GM12878 (cell line): ENCODE measurements around the gene CTSH.

Experiments
- BCLAF1 ChIP-seq: fragments of 450-650 bp; IDR thresholded peaks from 2 replicates; pipeline ENCODE4 v1.6.1; 2017; ENCODE audit warnings: antibody characterized with exemption, mild to moderate bottlenecking, moderate library complexity
- BRCA1 ChIP-seq: IDR thresholded peaks from 2 replicates; pipeline ENCODE4 v1.6.1; 2011; ENCODE audit warnings: low read depth, low read length, improper control_type of control experiment
- CTCF ChIP-seq, 3 experiments: IDR thresholded peaks in 2 of 3; conservative IDR thresholded peaks in 1 of 3; 2 replicates each; pipeline ENCODE4 v1.5.1; 2011; ENCODE audit warnings: low read depth in 3 of 3, low read length in 3 of 3, mild to moderate bottlenecking in 3 of 3, control low read depth in 2 of 3, moderate library complexity in 2 of 3, inconsistent platforms in 1 of 3, mixed read lengths in 1 of 3; ENCODE audit not compliant: control insufficient read depth in 2 of 3, insufficient read depth in 1 of 3; ENCODE audit errors: extremely low read depth in 1 of 3
- EZH2 ChIP-seq: IDR thresholded peaks from 2 replicates; pipeline ENCODE4 v1.6.1; 2012; ENCODE audit warnings: low read depth, mild to moderate bottlenecking, control low read depth, inconsistent platforms, low read length, borderline replicate concordance; ENCODE audit not compliant: control insufficient read depth
- FOS ChIP-seq: IDR thresholded peaks from 3 replicates; pipeline ENCODE4 v1.6.1; 2011; ENCODE audit warnings: borderline replicate concordance; ENCODE audit not compliant: insufficient read length; ENCODE audit errors: extremely low read depth
- FOXM1 ChIP-seq: IDR thresholded peaks from 2 replicates; pipeline ENCODE4 v1.6.1; 2012; ENCODE audit warnings: low read depth, mild to moderate bottlenecking, inconsistent platforms, low read length, moderate library complexity
- MTA3 ChIP-seq: IDR thresholded peaks from 2 replicates; pipeline ENCODE4 v1.6.1; 2012; ENCODE audit warnings: low read length, inconsistent platforms, borderline replicate concordance
- PAX5 ChIP-seq: IDR thresholded peaks from 2 replicates; pipeline ENCODE4 v1.6.1; 2011; ENCODE audit warnings: low read depth, low read length, borderline replicate concordance
- POU2F2 ChIP-seq: IDR thresholded peaks from 3 replicates; pipeline ENCODE4 v1.6.1; 2011; ENCODE audit warnings: low read depth, mild to moderate bottlenecking, low read length, borderline replicate concordance
- RAD51 ChIP-seq: fragments of 450-650 bp; IDR thresholded peaks from 2 replicates; pipeline ENCODE4 v1.6.1; 2016; ENCODE audit warnings: moderate library complexity, mild to moderate bottlenecking, inconsistent platforms
- SIN3A ChIP-seq: IDR thresholded peaks from 2 replicates; pipeline ENCODE4 v1.6.1; 2012; ENCODE audit warnings: low read depth, low read length, improper control_type of control experiment
- SMC3 ChIP-seq: IDR thresholded peaks from 2 replicates; pipeline ENCODE4 v1.6.1; 2011; ENCODE audit warnings: low read length, improper control_type of control experiment, borderline replicate concordance
- YBX1 ChIP-seq: fragments of 450-650 bp; IDR thresholded peaks from 2 replicates; pipeline ENCODE4 v1.6.1; 2016; ENCODE audit warnings: antibody characterized with exemption
- YY1 ChIP-seq: IDR thresholded peaks from 2 replicates; pipeline ENCODE4 v1.6.1; 2011; ENCODE audit warnings: low read depth, mild to moderate bottlenecking, low read length

GRCh38 chr15:78960308-78960707, 15.5 kb upstream of the CTSH start:
- no peak for TF ChIP-seq YY1
- TF ChIP-seq MTA3: no peak
- no peak for TF ChIP-seq CTCF (IDR thresholded peaks at IDR 0.05 in 2 of 3, conservative IDR thresholded peaks at IDR 0.05 in 1 of 3; ENCODE audit: control insufficient read depth in 2 of 3, extremely low read depth in 1 of 3, insufficient read depth in 1 of 3, low read depth in 3 of 3, low read length in 3 of 3)
- TF ChIP-seq BRCA1: no peak
- TF ChIP-seq RAD51: no peak
- TF ChIP-seq FOS: no peak
- no peak for TF ChIP-seq PAX5
- no peak for TF ChIP-seq EZH2
- no peak for TF ChIP-seq FOXM1
- TF ChIP-seq BCLAF1: no peak
- TF ChIP-seq SIN3A: no peak
- TF ChIP-seq YBX1: no peak
- TF ChIP-seq SMC3: no peak
- TF ChIP-seq POU2F2: no peak
